GM12878 (cell line): ENCODE results near the gene SPRY2. TPM values are rescaled to one million over a fixed set of nuclear protein-coding genes. Genes with fewer than 3 reads are reported as not detected.

Experiments
- ATAC-seq: fragments of 200-7000 bp; cut with Tn5 transposase; 3 replicates; pipeline ENCODE4 v1.9.1; 2020; ENCODE audit warnings: mild to moderate bottlenecking, moderate library complexity
- BruUV-seq: library from RNA; stranded (reverse); fragments of 400-500 nt; replicated peaks from 2 replicates; lab custom pipeline; 2021; lab: Mats Ljungman, UMichigan
- CTCF ChIA-PET: fragments of 300-600 bp; sonication (Branson Sonifier 250); formaldehyde crosslinking; extraction: SDS; loops from one replicate; lab custom pipeline; 2021; ENCODE audit warnings: inconsistent platforms; lab: Yijun Ruan, JAX
- POLR2A ChIA-PET: fragments of 350-600 bp; formaldehyde crosslinking; extraction: SDS; loops from one replicate; lab custom pipeline; 2021; ENCODE audit warnings: inconsistent platforms; lab: Charles Lee
- RAD21 ChIA-PET: fragments of 300-600 bp; sonication (Branson Sonifier 250); formaldehyde crosslinking; loops from one replicate; lab custom pipeline; 2023; ENCODE audit warnings: antibody characterized with exemption; ENCODE audit not compliant: unreplicated experiment; lab: Charles Lee
- SMC1A ChIA-PET: fragments of 300-600 bp; sonication (Branson Sonifier 250); formaldehyde crosslinking; loops from one replicate; lab custom pipeline; 2023; ENCODE audit not compliant: unreplicated experiment, uncharacterized antibody; lab: Charles Lee
- DNase-seq: peaks from one replicate; pipeline ENCODE4 v3.0.0-alpha.2; 2011; ENCODE audit warnings: low read depth, low spot score
- FAIRE-seq: peaks from 3 replicates; lab custom pipeline; 2011; peaks lifted over from hg19 to GRCh38; lab: Jason Lieb, UNC
- H2AFZ ChIP-seq: 2 replicates; pipeline ENCODE4 v1.6.0; 2011; ENCODE audit warnings: low read depth, low read length, control low read depth; ENCODE audit not compliant: control insufficient read depth
- H3K27ac ChIP-seq: 2 replicates; pipeline ENCODE4 v1.5.1; 2011; ENCODE audit warnings: control low read depth; ENCODE audit not compliant: control insufficient read depth, insufficient read depth
- H3K27me3 ChIP-seq, 2 experiments: replicated peaks in 1 of 2; 2 replicates each; pipeline versions ENCODE4 v1.6.0 to v1.6.1; 2011; ENCODE audit warnings: low read length in 1 of 2; ENCODE audit not compliant: control insufficient read depth in 2 of 2, insufficient read depth in 2 of 2
- H3K36me3 ChIP-seq, 2 experiments: 2 replicates each; pipeline ENCODE4 v1.5.1; 2011; ENCODE audit warnings: low read length in 1 of 2; ENCODE audit not compliant: control insufficient read depth in 2 of 2, insufficient read depth in 2 of 2
- H3K4me1 ChIP-seq: 2 replicates; pipeline ENCODE4 v1.6.1; 2011; ENCODE audit warnings: mild to moderate bottlenecking, low read length, moderate library complexity, mixed read lengths; ENCODE audit not compliant: control insufficient read depth, insufficient read depth
- H3K4me2 ChIP-seq: 2 replicates; pipeline ENCODE4 v1.6.0; 2011; ENCODE audit warnings: control low read depth; ENCODE audit not compliant: control insufficient read depth, insufficient read depth
- H3K4me3 ChIP-seq: fragments of 200-600 bp; sonication (generic); 2 replicates; pipeline ENCODE4 v1.5.1; 2016
- H3K79me2 ChIP-seq: 2 replicates; pipeline ENCODE4 v1.6.0; 2011; ENCODE audit warnings: low read length; ENCODE audit not compliant: control insufficient read depth, insufficient read depth
- H3K9ac ChIP-seq: 2 replicates; pipeline ENCODE4 v1.8.0; 2011; ENCODE audit warnings: low read length, control low read depth, mixed read lengths; ENCODE audit not compliant: control insufficient read depth, insufficient read depth
- H3K9me3 ChIP-seq: replicated peaks from 3 replicates; pipeline ENCODE4 v1.5.1; 2011; ENCODE audit warnings: mild to moderate bottlenecking, low read length; ENCODE audit not compliant: control insufficient read depth, insufficient read depth
- H4K20me1 ChIP-seq: 2 replicates; pipeline ENCODE4 v1.6.0; 2011; ENCODE audit not compliant: control insufficient read depth, insufficient read depth
- ATF7 ChIP-seq: fragments of 450-650 bp; IDR thresholded peaks from 2 replicates; pipeline ENCODE4 v1.6.1; 2016; ENCODE audit warnings: low read depth, mild to moderate bottlenecking
- BHLHE40 ChIP-seq, 2 experiments: fragments of 450-650 bp in 1 of 2; IDR thresholded peaks; 2 replicates each; pipeline ENCODE4 v1.6.1; 2011 to 2017; ENCODE audit warnings: low read depth in 2 of 2, borderline replicate concordance in 1 of 2, improper control_type of control experiment in 1 of 2, low read length in 1 of 2, mild to moderate bottlenecking in 1 of 2
- CHD2 ChIP-seq: IDR thresholded peaks from 2 replicates; pipeline ENCODE4 v1.6.1; 2011; ENCODE audit warnings: low read depth, low read length, improper control_type of control experiment, borderline replicate concordance
- EP300 ChIP-seq, 2 experiments: fragments of 150-350 bp in 1 of 2; IDR thresholded peaks; 2 replicates each; pipeline ENCODE4 v1.6.1; 2011 to 2012; ENCODE audit warnings: low read depth in 2 of 2, low read length in 2 of 2, borderline replicate concordance in 1 of 2, improper control_type of control experiment in 1 of 2, inconsistent platforms in 1 of 2; ENCODE audit not compliant: control insufficient read depth in 1 of 2
- GATAD2B ChIP-seq: fragments of 450-650 bp; conservative IDR thresholded peaks from 2 replicates; pipeline ENCODE4 v1.6.1; 2017; ENCODE audit warnings: low read depth, mild to moderate bottlenecking, moderate library complexity
- HDGF ChIP-seq: fragments of 450-650 bp; IDR thresholded peaks from 2 replicates; pipeline ENCODE4 v1.6.1; 2016; ENCODE audit warnings: antibody characterized with exemption
- NBN ChIP-seq: fragments of 450-650 bp; IDR thresholded peaks from 2 replicates; pipeline ENCODE4 v1.6.1; 2016
- NR2F1 ChIP-seq: fragments of 450-650 bp; conservative IDR thresholded peaks from 2 replicates; pipeline ENCODE4 v1.6.1; 2017; ENCODE audit warnings: mild to moderate bottlenecking
- PAX5 ChIP-seq: IDR thresholded peaks from 2 replicates; pipeline ENCODE4 v1.6.1; 2011; ENCODE audit warnings: low read depth, low read length, borderline replicate concordance
- POLR2AphosphoS2 ChIP-seq: IDR thresholded peaks from 2 replicates; pipeline ENCODE4 v1.6.1; 2011; ENCODE audit warnings: low read depth, mild to moderate bottlenecking, low read length, improper control_type of control experiment, moderate library complexity
- POLR2AphosphoS5 ChIP-seq: IDR thresholded peaks from 2 replicates; pipeline ENCODE4 v1.6.1; 2011; ENCODE audit warnings: mild to moderate bottlenecking, low read length, inconsistent platforms
- RAD51 ChIP-seq: fragments of 450-650 bp; IDR thresholded peaks from 2 replicates; pipeline ENCODE4 v1.6.1; 2016; ENCODE audit warnings: moderate library complexity, mild to moderate bottlenecking, inconsistent platforms
- RELB ChIP-seq: fragments of 450-650 bp; IDR thresholded peaks from 2 replicates; pipeline ENCODE4 v1.6.1; 2017; ENCODE audit warnings: low read depth, mild to moderate bottlenecking, moderate library complexity
- RUNX3 ChIP-seq: IDR thresholded peaks from 2 replicates; pipeline ENCODE4 v1.6.1; 2012; ENCODE audit warnings: low read length, inconsistent platforms
- SMARCA5 ChIP-seq: fragments of 450-650 bp; IDR thresholded peaks from 2 replicates; pipeline ENCODE4 v1.6.1; 2017; ENCODE audit warnings: mild to moderate bottlenecking
- ZNF384 ChIP-seq: IDR thresholded peaks from 2 replicates; pipeline ENCODE4 v1.6.1; 2012; ENCODE audit warnings: low read depth, mild to moderate bottlenecking, low read length, improper control_type of control experiment, borderline replicate concordance
- WGBS: methylation state at CpG from one replicate; pipeline ENCODE4 v1.1.6; 2016; ENCODE audit warnings: low lambda C conversion rate; ENCODE audit not compliant: insufficient replicate concordance, insufficient coverage; ENCODE audit errors: missing lambda C conversion rate; 5-methylcytosine and 5-hydroxymethylcytosine counted together
- in situ Hi-C: fragments of 300-500 bp; cut with MboI; formaldehyde crosslinking; loops from 9 replicates; pipeline ENCODE4 v1.14.3; 2018; ENCODE audit warnings: mixed read lengths
- intact Hi-C: fragments of 100-400 bp; cut with micrococcal nuclease; formaldehyde crosslinking; loops from one replicate; pipeline ENCODE4 v1.14.2; 2022; ENCODE audit not compliant: unreplicated experiment
- polyA plus RNA-seq, 11 experiments: library from polyadenylated mRNA; depleted of rRNA in 4 of 11; unstranded in 6 of 11; stranded (reverse) in 5 of 11; fragments of >200 nt; fragmentation: Nextera tagmentation in 4 of 11; fragmentation: Illumina TruSeq in 1 of 11; extraction: Ambion mirVana in 4 of 11; extraction: Trizol in 1 of 11; gene quantifications; 1 replicate in 1 of 11; 2 replicates in 10 of 11; pipeline versions ENCODE4 v1.2.1 to v1.2.3, GENCODE V29; 2011 to 2016; ENCODE audit warnings: inconsistent platforms in 2 of 11, missing spikeins in 2 of 11, low read depth in 1 of 11
- total RNA-seq, 4 experiments: library from RNA; depleted of rRNA in 3 of 4; stranded (reverse); fragments of >200 nt in 3 of 4; fragmentation: Illumina TruSeq in 1 of 4; extraction: Trizol in 1 of 4; gene quantifications; 2 replicates each; pipeline versions ENCODE4 v1.2.1 to v1.2.3, GENCODE V29; 2013 to 2021

SPRY2 gene
- total and polyA plus RNA-seq, 10 of the 15 experiments (the other 5 are each of a cell fraction or from before 2014, with no cell fraction given): 1.8 to 82.1 (median 9.2) TPM

- 49% methylated on average over 7 of the region's 8 CpGs for WGBS
- H3K79me2 ChIP-seq: no peaks in the 10 kb centered on the region
- ATAC-seq: 0 out of 3 replicates have a peak, but pooled peaks have one; percentile 16
- FAIRE-seq: no peak
- ChIA-PET CTCF (interaction anchor here (0.6 to 12.2 kb wide), 8 partner anchors 15 to 671 kb away, joined by 3 to 228 read pairs (median 4); no protein-coding TSS in a partner anchor), SMC1A (interaction anchor here (0.5 to 12.6 kb wide), 16 partner anchors 9 to 672 kb away, joined by 3 to 360 read pairs (median 5); no protein-coding TSS in a partner anchor), RAD21 (interaction anchor here (0.6 to 11.5 kb wide), 13 partner anchors 10 to 667 kb away, joined by 3 to 347 read pairs (median 8); no protein-coding TSS in a partner anchor), POLR2A (interaction anchor here (0.7 to 10.1 kb wide), 4 partner anchors 15 to 876 kb away, joined by 3 to 147 read pairs (median 10); no protein-coding TSS in a partner anchor)
- H3K4me1 ChIP-seq: no peaks in the 10 kb centered on the region
- H4K20me1 ChIP-seq: no peaks in the 10 kb centered on the region
- H3K9me3 ChIP-seq: no peaks in the 10 kb centered on the region
- no TSS peak for BruUV-seq
- in situ Hi-C loops: no loop called here
- no peak overlapping the region for H2AFZ ChIP-seq
- H3K27ac ChIP-seq: no peak overlapping the region
- 0 out of 2 replicates have a peak overlapping the region, but pooled peaks have one; percentile 17 for H3K4me2 ChIP-seq
- H3K4me3 ChIP-seq: no peak overlapping the region
- H3K9ac ChIP-seq: no peak overlapping the region
- H3K36me3 ChIP-seq: no peaks in the 10 kb centered on the region
- no peaks in the 10 kb centered on the region; a peak in 1 of 4 replicates for H3K27me3 ChIP-seq
- DNase-seq: no peak
- intact Hi-C loops: loop anchor here (1.0 kb wide), 1 partner anchor 110 kb away; no protein-coding TSS in a partner anchor
- TF ChIP-seq RAD51 (no peak), POLR2AphosphoS2 (no peak), EP300 (IDR thresholded peaks at IDR 0.05; ENCODE audit: borderline replicate concordance in 1 of 2, control insufficient read depth in 1 of 2, low read depth in 2 of 2, low read length in 2 of 2) (peak in 1 of 2 experiments; percentile 56; a peak in 1 of 4 replicates), HDGF (0 out of 2 replicates have a peak, but pooled peaks have one; percentile 16), PAX5 (0 out of 2 replicates have a peak, but pooled peaks have one; percentile 44), NBN (peak; percentile 73), SMARCA5 (peak; percentile 43; the same call in 1 of the 2 replicates), GATAD2B (peak; percentile 19), RUNX3 (peak; percentile 41; the same call in 1 of the 2 replicates), NR2F1 (peak; percentile 62), CHD2 (no peak), ATF7 (peak; percentile 30; the same call in 1 of the 2 replicates), RELB (0 out of 2 replicates have a peak, but pooled peaks have one; percentile 24), POLR2AphosphoS5 (no peak), BHLHE40 (IDR thresholded peaks at IDR 0.05; ENCODE audit: borderline replicate concordance in 1 of 2, low read depth in 2 of 2, low read length in 1 of 2) (0 out of 4 replicates have a peak, but pooled peaks of 1 of the 2 experiments have one; percentile 26), ZNF384 (peak; percentile 90)
- TF ChIP-seq, all 136 proteins: peak for 12
Measured at GRCh38 chr13:80345771-80346510, 5.0 kb upstream of the SPRY2 start.
